ENCODE data around the gene AREL1.

- TF ChIP-seq CTCF (conservative IDR thresholded peaks at IDR 0.05) (no peak), ZFX (IDR thresholded peaks at IDR 0.05) (no peak)
Measured at GRCh38 chr14:74661726-74662450, 51.0 kb downstream of the AREL1 start.

All from C4-2B (cell line).